ENCODE data around the gene FBXO38. TPM values are rescaled to one million over a fixed set of nuclear protein-coding genes. Genes with fewer than 3 reads are reported as not detected.

Gene FBXO38
- total and polyA plus RNA-seq, 2 of the 4 experiments (the other 2 are of a cell fraction) = 14.9 to 70.1 TPM

- TF ChIP-seq RAD21 (IDR thresholded peaks at IDR 0.05; ENCODE audit: low read length) (no peak), POLR2A (IDR thresholded peaks at IDR 0.05; ENCODE audit: low read depth, low read length) (no peak), ELK1 (IDR thresholded peaks at IDR 0.05; ENCODE audit: borderline replicate concordance, low read depth, low read length) (no peak), CEBPB (IDR thresholded peaks at IDR 0.05; ENCODE audit: low read depth, low read length) (no peak), CTCF (conservative IDR thresholded peaks at IDR 0.05; ENCODE audit: low read depth, low read length) (no peak), SMC3 (IDR thresholded peaks at IDR 0.05; ENCODE audit: low read depth, low read length) (no peak), MAZ (IDR thresholded peaks at IDR 0.05; ENCODE audit: borderline replicate concordance, low read depth, low read length) (no peak), CHD1 (IDR thresholded peaks at IDR 0.05; ENCODE audit: low read depth, low read length) (no peak), USF2 (IDR thresholded peaks at IDR 0.05; ENCODE audit: low read depth, low read length) (no peak)
- no peaks in the 10 kb centered on the region for H3K79me1 ChIP-seq (ENCODE audit: low read depth in 1 of 2, low read length in 2 of 2)
- no peak overlapping the region for H4K8ac ChIP-seq (ENCODE audit: low read depth in 2 of 2, low read length in 2 of 2)
- no peaks in the 10 kb centered on the region for H3K36me3 ChIP-seq (ENCODE audit: control insufficient read depth, insufficient read depth, low read length)
- H3K18ac ChIP-seq (ENCODE audit: low read depth, low read length) = no peak overlapping the region
- H2BK120ac ChIP-seq (ENCODE audit: low read depth, low read length) = no peak overlapping the region
- H2AK5ac ChIP-seq (ENCODE audit: low read depth, low read length) = no peak overlapping the region
- H3K27me3 ChIP-seq (ENCODE audit: control insufficient read depth, insufficient read depth, low read length) = peaks cover 13% of the 10 kb centered on the region
- WGBS, 2 experiments (ENCODE audit: extremely low coverage in 2 of 2, insufficient read length in 1 of 2) = 73% methylated on average over 3 of the region's 10 CpGs; no CpG with 5 or more reads in 1 of the 2 experiments
- no peak overlapping the region for H3K56ac ChIP-seq (ENCODE audit: extremely low read depth, insufficient read depth, low read length)
- in situ Hi-C loops (cut with MboI; ENCODE audit: low sequenced_read_pairs) (no loop called here), intact Hi-C loops (cut with micrococcal nuclease) (no loop called here), dilution Hi-C loops (cut with HindIII; ENCODE audit: low sequenced_read_pairs, unreplicated experiment) (no loop called here)
- no peak overlapping the region for H3K4ac ChIP-seq (ENCODE audit: low read depth, low read length)
- DNase-seq (no peak), ATAC-seq (ENCODE audit: low read depth) (no peak)
- no peak overlapping the region for H3K14ac ChIP-seq (replicated peaks; ENCODE audit: low read depth, low read length)
- H4K20me1 ChIP-seq (ENCODE audit: insufficient read depth, low read length) = no peaks in the 10 kb centered on the region
- no peak overlapping the region for H3K27ac ChIP-seq (ENCODE audit: insufficient read depth, low read length)
- no peak overlapping the region for H2AFZ ChIP-seq (replicated peaks; ENCODE audit: low read length, poor library complexity)
- H4K91ac ChIP-seq (ENCODE audit: insufficient read depth, low read depth, low read length) = no peak overlapping the region
- H3K23ac ChIP-seq (ENCODE audit: low read depth, low read length) = no peak overlapping the region
- ChIA-PET POLR2A (ENCODE audit: unreplicated experiment) (no interaction called here), CTCF (interaction anchor here (2.4 kb wide), 1 partner anchor 278 kb away, joined by 8 read pairs; no protein-coding TSS in a partner anchor)
- no TSS peak for BruUV-seq (replicated peaks)
- H3K9me3 ChIP-seq (ENCODE audit: control insufficient read depth, insufficient read depth, low read length) = no peaks in the 10 kb centered on the region
- H2BK20ac ChIP-seq (ENCODE audit: low read depth, low read length) = no peak overlapping the region
- H2BK5ac ChIP-seq (ENCODE audit: low read depth, low read length, poor library complexity, severe bottlenecking) = no peak overlapping the region
- no peak overlapping the region for H3K9ac ChIP-seq (ENCODE audit: low read depth, low read length)
- H3K4me1 ChIP-seq (ENCODE audit: control insufficient read depth, insufficient read depth, low read length) = no peaks in the 10 kb centered on the region
- H2AK9ac ChIP-seq (replicated peaks; ENCODE audit: low read depth, low read length, poor library complexity) = no peak overlapping the region
- no peak overlapping the region for H3K4me2 ChIP-seq (ENCODE audit: low read depth, low read length)
- no peaks in the 10 kb centered on the region; the same call in 1 of the 2 replicates for H3K9me1 ChIP-seq (ENCODE audit: insufficient read depth, low read length)
- H3K4me3 ChIP-seq (ENCODE audit: insufficient read depth, low read depth, low read length) = no peak overlapping the region
- no peak overlapping the region for H4K5ac ChIP-seq (ENCODE audit: low read depth, low read length)
- H2BK15ac ChIP-seq (ENCODE audit: low read depth, low read length) = no peak overlapping the region
Measured at GRCh38 chr5:148452499-148453193, 68.9 kb downstream of the FBXO38 start.

Measured in IMR-90 (cell line).